ENCODE results near the gene LARP1.

The LARP1 gene

DNA sequence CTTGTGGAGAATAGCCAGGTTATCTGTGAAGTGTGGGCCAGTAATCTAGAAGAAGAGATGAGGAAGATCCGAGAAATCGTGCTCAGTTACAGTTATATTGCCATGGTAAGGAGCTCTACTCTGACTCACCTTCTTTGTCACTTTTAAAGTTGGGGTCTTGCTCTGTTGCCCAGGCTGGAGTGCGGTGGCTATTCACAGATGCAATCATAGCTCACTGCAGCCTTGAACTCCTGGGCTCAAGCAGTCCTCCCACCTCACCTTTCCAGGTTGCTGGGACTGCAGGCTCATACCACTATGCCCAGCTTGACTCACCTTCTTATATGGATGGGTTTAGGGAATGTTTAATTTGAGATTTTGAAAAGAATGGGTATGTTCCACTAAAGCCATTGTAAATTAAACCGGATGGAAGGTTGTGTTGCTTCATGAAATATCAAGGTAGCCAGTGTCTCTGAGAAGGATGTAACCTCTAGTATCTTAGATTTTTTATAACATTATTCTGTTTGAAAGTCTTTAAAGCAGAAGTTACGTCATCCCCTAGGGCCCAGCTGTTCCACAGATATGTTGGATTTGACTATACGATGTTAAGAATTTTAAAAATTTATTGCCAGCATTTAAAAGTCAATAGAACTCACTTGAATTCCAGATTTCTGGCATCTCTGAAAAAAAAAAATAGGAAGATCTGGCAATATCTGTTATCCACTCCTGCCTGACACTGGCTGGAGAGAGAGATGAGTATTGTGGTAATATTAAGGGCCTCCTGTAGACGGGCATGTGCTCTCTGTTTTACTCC is 108.3 kb downstream of the LARP1 start:
- no peak overlapping the region for H3K27ac ChIP-seq
- TF ChIP-seq, protein P1, sequence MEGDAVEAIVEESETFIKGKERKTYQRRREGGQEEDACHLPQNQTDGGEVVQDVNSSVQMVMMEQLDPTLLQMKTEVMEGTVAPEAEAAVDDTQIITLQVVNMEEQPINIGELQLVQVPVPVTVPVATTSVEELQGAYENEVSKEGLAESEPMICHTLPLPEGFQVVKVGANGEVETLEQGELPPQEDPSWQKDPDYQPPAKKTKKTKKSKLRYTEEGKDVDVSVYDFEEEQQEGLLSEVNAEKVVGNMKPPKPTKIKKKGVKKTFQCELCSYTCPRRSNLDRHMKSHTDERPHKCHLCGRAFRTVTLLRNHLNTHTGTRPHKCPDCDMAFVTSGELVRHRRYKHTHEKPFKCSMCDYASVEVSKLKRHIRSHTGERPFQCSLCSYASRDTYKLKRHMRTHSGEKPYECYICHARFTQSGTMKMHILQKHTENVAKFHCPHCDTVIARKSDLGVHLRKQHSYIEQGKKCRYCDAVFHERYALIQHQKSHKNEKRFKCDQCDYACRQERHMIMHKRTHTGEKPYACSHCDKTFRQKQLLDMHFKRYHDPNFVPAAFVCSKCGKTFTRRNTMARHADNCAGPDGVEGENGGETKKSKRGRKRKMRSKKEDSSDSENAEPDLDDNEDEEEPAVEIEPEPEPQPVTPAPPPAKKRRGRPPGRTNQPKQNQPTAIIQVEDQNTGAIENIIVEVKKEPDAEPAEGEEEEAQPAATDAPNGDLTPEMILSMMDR (conservative IDR thresholded peaks at IDR 0.05), result no peak
- no peak for TF ChIP-seq ZFX (IDR thresholded peaks at IDR 0.05)

DNA sequence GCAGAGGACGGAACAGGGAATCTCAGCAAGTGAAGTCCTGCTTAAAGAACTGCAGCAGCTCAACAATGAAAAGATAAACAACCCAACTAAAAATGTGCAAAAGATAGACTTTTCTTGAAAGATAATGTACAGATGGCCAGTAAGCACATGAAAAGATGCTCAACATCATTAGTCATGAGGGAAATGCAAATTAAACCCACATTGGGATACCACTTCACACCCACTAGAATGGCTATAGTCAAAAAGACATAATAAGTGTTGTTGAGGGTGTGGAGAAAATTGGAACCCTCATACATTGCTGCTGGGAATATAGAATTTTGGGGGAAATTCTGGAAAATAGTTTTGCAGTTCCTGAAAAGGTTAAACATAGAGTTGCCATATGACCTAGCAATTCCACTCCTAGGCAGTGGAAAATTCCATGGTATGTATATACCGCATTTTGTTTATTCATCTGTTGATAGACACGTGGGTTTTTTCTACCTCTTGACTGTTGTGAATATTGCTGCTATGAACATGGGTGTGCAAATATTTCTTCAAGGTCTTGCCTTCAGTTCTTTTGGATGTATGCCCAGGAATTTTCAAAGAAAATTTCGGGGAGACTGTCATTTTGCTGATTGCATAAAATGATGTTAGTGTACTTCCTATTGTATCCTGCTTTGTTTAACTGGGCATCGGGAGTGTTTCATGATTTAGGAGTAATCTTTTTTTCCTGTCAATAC is 110.4 kb downstream of the LARP1 start:
- H3K27ac ChIP-seq, result no peak overlapping the region
- TF ChIP-seq ZFX (IDR thresholded peaks at IDR 0.05), result no peak
- TF ChIP-seq, protein P1 (conservative IDR thresholded peaks at IDR 0.05), result no peak

DNA sequence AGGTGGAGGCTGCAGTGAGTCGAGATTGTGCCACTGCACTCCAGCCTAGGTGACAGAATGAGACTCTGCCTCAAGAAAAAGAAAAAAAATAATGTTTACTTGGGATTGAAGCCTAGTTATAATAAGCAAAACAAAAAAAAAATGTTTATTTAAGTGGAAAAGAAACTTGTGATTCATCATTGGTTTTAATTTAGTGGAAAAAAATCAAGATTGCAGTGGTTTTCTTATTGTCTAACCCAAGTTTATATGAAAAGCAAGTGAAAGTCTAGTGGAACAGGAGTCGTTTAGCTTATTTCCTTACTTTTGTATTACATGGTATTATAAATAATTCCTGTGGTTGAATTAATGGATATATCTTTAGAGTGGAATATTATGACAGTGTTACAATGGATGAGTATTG is 111.7 kb downstream of the LARP1 start:
- no peak overlapping the region for H3K27ac ChIP-seq
- TF ChIP-seq, protein P1 (conservative IDR thresholded peaks at IDR 0.05), result no peak
- TF ChIP-seq ZFX (IDR thresholded peaks at IDR 0.05), result no peak
